ENCODE measurements around the gene SPRED2. TPM values are rescaled to one million over a fixed set of nuclear protein-coding genes. Genes with fewer than 3 reads are reported as not detected.

SPRED2 gene
- total RNA-seq, 4 donors from 2014 or later: 12.5 to 21.2 (median 13.8) TPM

- ATAC-seq: no peak
- Histone ChIP-seq H3K4me3 (peak overlapping the region in 1 of 2 donors; percentile 62), H3K27ac (peak overlapping the region in 3 of 4 donors; percentile 87 to 98 (median 94)), H3K9me3 (no peaks in the 10 kb centered on the region), H3K27me3 (no peaks in the 10 kb centered on the region), H3K4me1 (peaks cover 0 to 45% (median 3%) of the 10 kb centered on the region in 3 donors), H3K36me3 (no peaks in the 10 kb centered on the region)
- WGBS, 2 donors (ENCODE audit: low coverage in 1 of 2): 80% methylated on average over 1 of the region's 3 CpGs; no CpG with 5 or more reads in 1 of the 2 donors
- no peak for TF ChIP-seq EP300 (IDR thresholded peaks at IDR 0.05)
- TF ChIP-seq POLR2AphosphoS5 (IDR thresholded peaks at IDR 0.05): no peak
- no peak for TF ChIP-seq CTCF (IDR thresholded peaks at IDR 0.05)
- TF ChIP-seq POLR2A (IDR thresholded peaks at IDR 0.05): no peak
These were observed 2.3 kb upstream of the SPRED2 start for GRCh38 chr2:65434592-65435241.

- 1 to 3% methylated on average over 6 to 30 of the region's 71 CpGs for WGBS, 2 donors (ENCODE audit: low coverage in 1 of 2)
- ATAC-seq: no peak
These were observed 775 bp downstream of the SPRED2 start for GRCh38 chr2:65431421-65432226.

GRCh38 chr2:65430603-65431420, 1.6 kb downstream of the SPRED2 start:
- TF ChIP-seq EP300 (IDR thresholded peaks at IDR 0.05): no peak
- TF ChIP-seq CTCF (IDR thresholded peaks at IDR 0.05): peak in 1 of 4 experiments; percentile 9
- TF ChIP-seq POLR2A (IDR thresholded peaks at IDR 0.05): no peak
- no peak for TF ChIP-seq POLR2AphosphoS5 (IDR thresholded peaks at IDR 0.05)
- H3K4me3 ChIP-seq: peak overlapping the region; percentile 73 to 92
- no peaks in the 10 kb centered on the region for H3K9me3 ChIP-seq
- ATAC-seq: peak; percentile 3
- H3K36me3 ChIP-seq: no peaks in the 10 kb centered on the region
- no peaks in the 10 kb centered on the region for H3K27me3 ChIP-seq
- WGBS, 2 donors (ENCODE audit: low coverage in 1 of 2): 0% methylated on average over 7 of the region's 95 CpGs; no CpG with 5 or more reads in 1 of the 2 donors
- peak overlapping the region; percentile 87 to 96 (median 94) for H3K27ac ChIP-seq
- peaks cover 0 to 33% (median 3%) of the 10 kb centered on the region in 3 donors for H3K4me1 ChIP-seq

More at GRCh38 chr2:65431421-65432226, 775 bp downstream of the SPRED2 start:
- H3K27me3 ChIP-seq: no peaks in the 10 kb centered on the region
- H3K36me3 ChIP-seq: no peaks in the 10 kb centered on the region
- H3K9me3 ChIP-seq: no peaks in the 10 kb centered on the region
- peak overlapping the region; percentile 73 to 92 for H3K4me3 ChIP-seq
- TF ChIP-seq POLR2A (IDR thresholded peaks at IDR 0.05) (peak in 1 of 2 donors; percentile 1), CTCF (IDR thresholded peaks at IDR 0.05) (no peak), EP300 (IDR thresholded peaks at IDR 0.05) (no peak), POLR2AphosphoS5 (IDR thresholded peaks at IDR 0.05) (no peak)
- peak overlapping the region; percentile 87 to 96 (median 94) for H3K27ac ChIP-seq
- peaks cover 0 to 34% (median 3%) of the 10 kb centered on the region in 3 donors for H3K4me1 ChIP-seq

GRCh38 chr2:65429786-65430602, 2.4 kb downstream of the SPRED2 start:
- 30 to 38% methylated on average over 6 to 16 of the region's 17 CpGs for WGBS, 2 donors (ENCODE audit: low coverage in 1 of 2)
- peak overlapping the region in 3 of 4 donors; percentile 87 to 96 (median 95) for H3K27ac ChIP-seq
- TF ChIP-seq POLR2A (IDR thresholded peaks at IDR 0.05) (no peak), CTCF (IDR thresholded peaks at IDR 0.05) (no peak), EP300 (IDR thresholded peaks at IDR 0.05) (no peak), POLR2AphosphoS5 (IDR thresholded peaks at IDR 0.05) (no peak)
- H3K9me3 ChIP-seq: no peaks in the 10 kb centered on the region
- H3K4me3 ChIP-seq: peak overlapping the region; percentile 73 to 92
- H3K36me3 ChIP-seq: no peaks in the 10 kb centered on the region
- no peaks in the 10 kb centered on the region for H3K27me3 ChIP-seq
- H3K4me1 ChIP-seq: peaks cover 0 to 28% (median 3%) of the 10 kb centered on the region in 3 donors
- peak; percentile 0 for ATAC-seq
